B cell (primary cell): Measurements from ENCODE around the gene INTS7. TPM values are rescaled to one million over a fixed set of nuclear protein-coding genes. Genes with fewer than 3 reads are reported as not detected.

Experiments
- ATAC-seq: fragments of 200-7000 bp; cut with Tn5 transposase; one replicate; pipeline ENCODE4 v1.10.0; 2021; ENCODE audit warnings: low read depth, mild to moderate bottlenecking, moderate number of reproducible peaks, moderate library complexity
- CTCF ChIA-PET: fragments of 350-600 bp; sonication (Branson Sonifier 250); formaldehyde crosslinking; loops from one replicate; lab custom pipeline; 2021; ENCODE audit warnings: antibody characterized with exemption, inconsistent platforms; lab: Charles Lee
- POLR2A ChIA-PET: fragments of 350-600 bp; sonication (Branson Sonifier 250); formaldehyde crosslinking; loops from one replicate; lab custom pipeline; 2021; ENCODE audit warnings: antibody characterized with exemption; lab: Charles Lee
- DNase-seq: peaks from one replicate; pipeline ENCODE4 v3.0.0; 2013
- H2AFZ ChIP-seq: 2 replicates; pipeline ENCODE4 v1.6.1; 2012; ENCODE audit warnings: mild to moderate bottlenecking, low read depth, low read length; ENCODE audit not compliant: insufficient read depth, poor library complexity, severe bottlenecking
- H3K27ac ChIP-seq, 2 donors: 1 replicate in 1 of 2; 2 replicates in 1 of 2; pipeline ENCODE4 v1.5.1; 2012 to 2013; ENCODE audit warnings: low read length in 2 of 2, mild to moderate bottlenecking in 2 of 2, moderate library complexity in 1 of 2
- H3K27me3 ChIP-seq, 4 experiments: fragments of 200-600 bp in 1 of 4; sonication (generic) in 1 of 4; replicated peaks in 1 of 4; 1 replicate in 2 of 4; 2 replicates in 2 of 4; pipeline versions ENCODE4 v1.6.1 to v1.7.0; 2013 to 2016; ENCODE audit warnings: low read length in 3 of 4, mild to moderate bottlenecking in 2 of 4, mixed read lengths in 1 of 4, moderate library complexity in 1 of 4; ENCODE audit not compliant: insufficient read depth in 4 of 4, control insufficient read depth in 3 of 4; ENCODE audit errors: control extremely low read depth in 1 of 4
- H3K36me3 ChIP-seq, 2 experiments: replicated peaks in 1 of 2; 1 replicate in 1 of 2; 2 replicates in 1 of 2; pipeline versions ENCODE4 v1.6.1 to v1.7.1; 2013; ENCODE audit warnings: low read length in 1 of 2; ENCODE audit not compliant: insufficient read depth in 2 of 2, control insufficient read depth in 1 of 2; ENCODE audit errors: control extremely low read depth in 1 of 2, extremely low read depth in 1 of 2
- H3K4me1 ChIP-seq, 2 donors: fragments of 200-600 bp in 1 of 2; sonication (generic) in 1 of 2; 1 replicate in 1 of 2; 2 replicates in 1 of 2; pipeline versions ENCODE4 v1.5.1 to v1.6.1; 2013 to 2017; ENCODE audit warnings: low read length in 2 of 2; ENCODE audit not compliant: control insufficient read depth in 2 of 2, insufficient read depth in 2 of 2
- H3K4me2 ChIP-seq: replicated peaks from 2 replicates; pipeline ENCODE3; 2012; ENCODE audit warnings: mild to moderate bottlenecking, low read depth, low read length; ENCODE audit not compliant: poor library complexity, severe bottlenecking
- H3K4me3 ChIP-seq, 5 experiments: fragments of 200-600 bp in 1 of 5; sonication (generic) in 1 of 5; 1 replicate in 3 of 5; 2 replicates in 2 of 5; pipeline versions ENCODE4 v1.5.1 to v1.7.0; 2011 to 2016; ENCODE audit warnings: low read length in 4 of 5, mild to moderate bottlenecking in 4 of 5, low read depth in 2 of 5, control low read depth in 1 of 5, moderate library complexity in 1 of 5; ENCODE audit not compliant: insufficient read depth in 1 of 5; ENCODE audit errors: control extremely low read depth in 1 of 5, extremely low read depth in 1 of 5
- H3K79me2 ChIP-seq: fragments of 200-600 bp; sonication (generic); one replicate; pipeline ENCODE4 v1.6.0; 2016; ENCODE audit warnings: low read length; ENCODE audit not compliant: control insufficient read depth, insufficient read depth
- H3K9ac ChIP-seq: fragments of 200-600 bp; sonication (generic); 2 replicates; pipeline ENCODE4 v1.6.1; 2017; ENCODE audit warnings: mild to moderate bottlenecking, low read length, moderate library complexity
- H3K9me3 ChIP-seq, 3 donors: one replicate each; pipeline versions ENCODE4 v1.6.1 to v1.7.1; 2013; ENCODE audit warnings: low read length in 2 of 3; ENCODE audit not compliant: control insufficient read depth in 2 of 3, insufficient read depth in 1 of 3; ENCODE audit errors: control extremely low read depth in 1 of 3
- H4K20me1 ChIP-seq: 2 replicates; pipeline ENCODE4 v1.6.0; 2012; ENCODE audit warnings: mild to moderate bottlenecking, low read length; ENCODE audit not compliant: insufficient read depth, control insufficient read depth, poor library complexity, severe bottlenecking
- H3K27ac Mint-ChIP-seq: one replicate; pipeline ENCODE4 v1.8.0; 2021; ENCODE audit warnings: mixed read lengths
- H3K27me3 Mint-ChIP-seq: one replicate; pipeline ENCODE4 v1.8.0; 2021; ENCODE audit warnings: mixed read lengths
- H3K4me1 Mint-ChIP-seq: one replicate; pipeline ENCODE4 v1.8.0; 2021; ENCODE audit warnings: mixed read lengths
- H3K4me3 Mint-ChIP-seq: one replicate; pipeline ENCODE4 v1.8.0; 2021; ENCODE audit warnings: mixed read lengths
- H3K9me3 Mint-ChIP-seq: one replicate; pipeline ENCODE4 v1.8.0; 2022; ENCODE audit warnings: mixed read lengths; ENCODE audit not compliant: insufficient read depth
- EZH2 ChIP-seq: IDR thresholded peaks from 2 replicates; pipeline ENCODE4 v1.6.1; 2012; ENCODE audit warnings: borderline replicate concordance, low read depth, mild to moderate bottlenecking, moderate library complexity, low read length; ENCODE audit not compliant: insufficient read depth, poor library complexity, severe bottlenecking
- WGBS: methylation state at CpG from one replicate; pipeline ENCODE4 v1.1.5; 2013; ENCODE audit warnings: missing lambda C conversion rate; ENCODE audit not compliant: insufficient coverage; 5-methylcytosine and 5-hydroxymethylcytosine counted together
- intact Hi-C: fragments of 100-400 bp; cut with micrococcal nuclease; formaldehyde crosslinking; loops from one replicate; pipeline ENCODE4 v1.10.0; 2022
- polyA plus RNA-seq: library from polyadenylated mRNA; depleted of rRNA; stranded (reverse); fragments of >200 nt; gene quantifications from 2 replicates; pipeline ENCODE4 v1.2.3, GENCODE V29; 2012
- total RNA-seq, 2 donors: library from RNA; stranded (reverse); fragments of 120-200 nt in 1 of 2; gene quantifications; 1 replicate in 1 of 2; 2 replicates in 1 of 2; pipeline versions ENCODE4 v1.2.3 to v1.2.4, GENCODE V29; 2013 to 2022
- TF ChIP-seq, protein P1 (sequence below): fragments of 200-600 bp; IDR thresholded peaks from one replicate; pipeline ENCODE4 v1.8.0; 2022; ENCODE audit warnings: antibody characterized with exemption, mild to moderate bottlenecking

INTS7 gene
- total and polyA plus RNA-seq, 2 donors (not counting 1 experiment from before 2014, with no cell fraction given), result 8.3 to 19.2 TPM

GRCh38 chr1:212060632-212061472, 25.5 kb upstream of the INTS7 start:
- Histone ChIP-seq H3K79me2 (no peaks in the 10 kb centered on the region), H3K4me2 (no peak overlapping the region), H2AFZ (no peak overlapping the region), H3K9me3 (peaks cover 0 to 11% (median 4%) of the 10 kb centered on the region in 3 donors), H4K20me1 (no peaks in the 10 kb centered on the region), H3K9ac (no peak overlapping the region), H3K27ac (no peak overlapping the region), H3K27me3 (no peaks in the 10 kb centered on the region), H3K36me3 (no peaks in the 10 kb centered on the region), H3K4me1 (no peaks in the 10 kb centered on the region), H3K4me3 (no peak overlapping the region)
- no peak overlapping the region for H3K4me3 Mint-ChIP-seq
- H3K9me3 Mint-ChIP-seq, result peaks cover 6% of the 10 kb centered on the region
- TF ChIP-seq, protein P1, sequence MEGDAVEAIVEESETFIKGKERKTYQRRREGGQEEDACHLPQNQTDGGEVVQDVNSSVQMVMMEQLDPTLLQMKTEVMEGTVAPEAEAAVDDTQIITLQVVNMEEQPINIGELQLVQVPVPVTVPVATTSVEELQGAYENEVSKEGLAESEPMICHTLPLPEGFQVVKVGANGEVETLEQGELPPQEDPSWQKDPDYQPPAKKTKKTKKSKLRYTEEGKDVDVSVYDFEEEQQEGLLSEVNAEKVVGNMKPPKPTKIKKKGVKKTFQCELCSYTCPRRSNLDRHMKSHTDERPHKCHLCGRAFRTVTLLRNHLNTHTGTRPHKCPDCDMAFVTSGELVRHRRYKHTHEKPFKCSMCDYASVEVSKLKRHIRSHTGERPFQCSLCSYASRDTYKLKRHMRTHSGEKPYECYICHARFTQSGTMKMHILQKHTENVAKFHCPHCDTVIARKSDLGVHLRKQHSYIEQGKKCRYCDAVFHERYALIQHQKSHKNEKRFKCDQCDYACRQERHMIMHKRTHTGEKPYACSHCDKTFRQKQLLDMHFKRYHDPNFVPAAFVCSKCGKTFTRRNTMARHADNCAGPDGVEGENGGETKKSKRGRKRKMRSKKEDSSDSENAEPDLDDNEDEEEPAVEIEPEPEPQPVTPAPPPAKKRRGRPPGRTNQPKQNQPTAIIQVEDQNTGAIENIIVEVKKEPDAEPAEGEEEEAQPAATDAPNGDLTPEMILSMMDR, result no peak
- TF ChIP-seq EZH2, result no peak
- ChIA-PET POLR2A (no interaction called here), CTCF (interaction anchor here (0.9 to 9.3 kb wide), 4 partner anchors 11 to 395 kb away, joined by 3 to 185 read pairs (median 20); no protein-coding TSS in a partner anchor)
- 50% methylated on average over 2 of the region's 6 CpGs for WGBS
- no peaks in the 10 kb centered on the region for H3K4me1 Mint-ChIP-seq
- no peaks in the 10 kb centered on the region for H3K27me3 Mint-ChIP-seq
- intact Hi-C loops, result no loop called here
- no peak for ATAC-seq
- DNase-seq, result no peak
- H3K27ac Mint-ChIP-seq, result no peak overlapping the region

DNA sequence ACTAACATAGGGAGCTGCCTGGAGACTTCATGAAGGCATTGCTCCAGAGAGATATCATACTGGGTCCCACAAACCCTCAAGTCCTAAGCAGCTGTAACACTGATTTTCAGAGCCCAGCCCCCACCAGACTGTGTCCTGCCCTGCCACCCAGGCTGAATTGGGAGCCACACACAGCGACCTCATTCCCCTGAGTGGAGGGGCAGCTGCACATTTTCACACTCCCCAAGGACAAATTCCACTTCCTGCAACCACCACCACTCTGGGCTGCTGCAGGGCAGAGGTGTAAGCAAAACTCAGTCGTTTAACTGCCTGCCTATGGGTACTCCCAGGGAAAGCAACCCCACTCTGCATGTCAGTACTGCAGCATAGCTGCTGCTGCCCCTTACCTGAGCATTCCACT, 20.0 kb upstream of the INTS7 start:
- Histone ChIP-seq H3K4me2 (no peak overlapping the region), H3K4me3 (no peak overlapping the region), H3K36me3 (no peaks in the 10 kb centered on the region), H3K79me2 (no peaks in the 10 kb centered on the region), H3K27ac (no peak overlapping the region), H2AFZ (no peak overlapping the region), H3K4me1 (no peaks in the 10 kb centered on the region), H3K9ac (no peak overlapping the region), H3K27me3 (no peaks in the 10 kb centered on the region), H3K9me3 (peaks cover 0 to 11% (median 8%) of the 10 kb centered on the region in 3 donors), H4K20me1 (no peaks in the 10 kb centered on the region)
- Mint-ChIP-seq H3K27ac (no peak overlapping the region), H3K4me1 (peaks cover 2% of the 10 kb centered on the region), H3K4me3 (no peak overlapping the region), H3K27me3 (no peaks in the 10 kb centered on the region), H3K9me3 (peaks cover 6% of the 10 kb centered on the region)
- intact Hi-C loops, result no loop called here
- DNase-seq, result no peak
- POLR2A ChIA-PET, result interaction anchor here (0.7 kb wide), 1 partner anchor 18 kb away, joined by 10 read pairs; no protein-coding TSS in a partner anchor
- no peak for ATAC-seq
- CTCF ChIA-PET, result interaction anchor here (0.9 kb wide), 1 partner anchor 9 kb away, joined by 3 read pairs; no protein-coding TSS in a partner anchor
- TF ChIP-seq, protein P1, result no peak
- TF ChIP-seq EZH2, result no peak
- 30% methylated on average over 1 of the region's 2 CpGs for WGBS
